Left cardiac atrium (tissue), 4 donors: Measurements from ENCODE around the gene FBXL14. TPM values are rescaled to one million over a fixed set of nuclear protein-coding genes. Genes with fewer than 3 reads are reported as not detected.
"Not testable (repeated sequence)": the region's sequence is repeated elsewhere in the genome, so short reads cannot be mapped to it uniquely, and the experiment has no call there.

ENCODE experiments used
- ATAC-seq, 2 donors: fragments of 200-7000 bp; cut with Tn5 transposase; one replicate each; pipeline ENCODE4 v1.9.1; 2020; ENCODE audit warnings: mild to moderate bottlenecking in 2 of 2, moderate library complexity in 2 of 2
- DNase-seq: peaks from one replicate; pipeline ENCODE4 v3.0.0-alpha.2; 2020
- intact Hi-C, 2 donors: fragments of 100-400 bp; cut with DNase I; formaldehyde crosslinking; loops; one replicate each; pipeline versions ENCODE4 v1.14.1 to v1.15.1; 2022 to 2023
- total RNA-seq, 2 donors: library from RNA; stranded (reverse); fragmentation: NEBNext Ultra II Directional; extraction: Animal tissue kit (Norgen Biotek cat#: 25700); gene quantifications; one replicate each; pipeline ENCODE4 v1.2.1, GENCODE V29; 2021
- donor health status: DM: no; HTN: yes; CAD: no.
- donor health status: DM: no; HTN: yes; CAD: no; lungs with severe emphysema.
- donor health status: DM: yes; HTN: yes; CAD: no.
- donor health status: Dilated cardiomyopathy.

Gene FBXL14
- total RNA-seq, 2 donors from 2014 or later, result 7.0 to 7.6 TPM

- ATAC-seq (no peak), DNase-seq (no peak)
- intact Hi-C loops, result loop anchor here in 1 of 2 donors (10.0 kb wide), 1 partner anchor 316 kb away; no protein-coding TSS in a partner anchor
Observed at GRCh38 chr12:1580526-1580925, 13.9 kb downstream of the FBXL14 start.

GRCh38 chr12:1579651-1580435, 14.5 kb downstream of the FBXL14 start:
- no peak for DNase-seq
- no peak for ATAC-seq
- intact Hi-C loops, result loop anchor here in 1 of 2 donors (10.0 kb wide), 2 partner anchors 315 to 1015 kb away; no protein-coding TSS in a partner anchor

- peak; percentile 74 to 79 for ATAC-seq
- intact Hi-C loops, result loop anchor here in 1 of 2 donors (10.0 kb wide), 1 partner anchor 1012 kb away; no protein-coding TSS in a partner anchor
- DNase-seq, result peak; percentile 59
Observed at GRCh38 chr12:1576410-1577241, 17.8 kb downstream of the FBXL14 start.

GRCh38 chr12:1575408-1576401, 18.7 kb downstream of the FBXL14 start:
- no peak for DNase-seq
- peak; percentile 42 to 45 for ATAC-seq
- intact Hi-C loops, result loop anchor here in 1 of 2 donors (10.0 kb wide), 1 partner anchor 1011 kb away; no protein-coding TSS in a partner anchor

- DNase-seq (no peak), ATAC-seq (no peak)
- intact Hi-C loops, result loop anchor here in 1 of 2 donors (10.0 kb wide), 1 partner anchor 1010 kb away; no protein-coding TSS in a partner anchor
Observed at GRCh38 chr12:1574865-1575259, 19.5 kb downstream of the FBXL14 start.

- ATAC-seq (peak in 1 of 2 donors; percentile 35), DNase-seq (no peak)
- intact Hi-C loops, result loop anchor here in 1 of 2 donors (10.0 kb wide), 1 partner anchor 1009 kb away; no protein-coding TSS in a partner anchor
Observed at GRCh38 chr12:1573960-1574864, 20.2 kb downstream of the FBXL14 start.

GRCh38 chr12:1572731-1573130, 21.6 kb downstream of the FBXL14 start:
- intact Hi-C loops, result loop anchor here in 1 of 2 donors (10.0 kb wide), 1 partner anchor 1008 kb away; no protein-coding TSS in a partner anchor
- no peak for DNase-seq
- no peak for ATAC-seq

- no peak for ATAC-seq
- DNase-seq, result no peak
- intact Hi-C loops, result no loop called here
Observed at GRCh38 chr12:1567852-1568251, 26.5 kb downstream of the FBXL14 start.

GRCh38 chr12:1566449-1567135, 27.8 kb downstream of the FBXL14 start:
- intact Hi-C loops, result no loop called here
- ATAC-seq (no peak), DNase-seq (no peak)

GRCh38 chr12:1565172-1565571, 29.2 kb downstream of the FBXL14 start:
- ATAC-seq, result no peak
- no peak for DNase-seq
- intact Hi-C loops, result no loop called here

GRCh38 chr12:1564067-1564466, 30.3 kb downstream of the FBXL14 start:
- no peak for DNase-seq
- ATAC-seq, result no peak
- intact Hi-C loops, result no loop called here

- intact Hi-C loops, result no loop called here
- peak; percentile 23 to 38 for ATAC-seq
Observed at GRCh38 chr12:1562813-1563407, 31.5 kb downstream of the FBXL14 start.

GRCh38 chr12:1560704-1561103, 33.7 kb downstream of the FBXL14 start:
- intact Hi-C loops, result no loop called here
- DNase-seq (no peak), ATAC-seq (no peak)

More at GRCh38 chr12:1562813-1563407, 31.5 kb downstream of the FBXL14 start:
- DNase-seq, result no peak

GRCh38 chr12:1559676-1560091, 34.7 kb downstream of the FBXL14 start:
- ATAC-seq, result no peak
- DNase-seq, result no peak
- intact Hi-C loops, result no loop called here

GRCh38 chr12:1558108-1558507, 36.3 kb downstream of the FBXL14 start:
- ATAC-seq, DNase-seq, intact Hi-C loops: not testable (repeated sequence)
